Measurements from ENCODE around the gene CHCHD6. TPM values are rescaled to one million over a fixed set of nuclear protein-coding genes. Genes with fewer than 3 reads are reported as not detected.

The CHCHD6 gene
- total and polyA plus RNA-seq, 12 donors: 10.6 to 22.5 (median 17.6) TPM

DNA sequence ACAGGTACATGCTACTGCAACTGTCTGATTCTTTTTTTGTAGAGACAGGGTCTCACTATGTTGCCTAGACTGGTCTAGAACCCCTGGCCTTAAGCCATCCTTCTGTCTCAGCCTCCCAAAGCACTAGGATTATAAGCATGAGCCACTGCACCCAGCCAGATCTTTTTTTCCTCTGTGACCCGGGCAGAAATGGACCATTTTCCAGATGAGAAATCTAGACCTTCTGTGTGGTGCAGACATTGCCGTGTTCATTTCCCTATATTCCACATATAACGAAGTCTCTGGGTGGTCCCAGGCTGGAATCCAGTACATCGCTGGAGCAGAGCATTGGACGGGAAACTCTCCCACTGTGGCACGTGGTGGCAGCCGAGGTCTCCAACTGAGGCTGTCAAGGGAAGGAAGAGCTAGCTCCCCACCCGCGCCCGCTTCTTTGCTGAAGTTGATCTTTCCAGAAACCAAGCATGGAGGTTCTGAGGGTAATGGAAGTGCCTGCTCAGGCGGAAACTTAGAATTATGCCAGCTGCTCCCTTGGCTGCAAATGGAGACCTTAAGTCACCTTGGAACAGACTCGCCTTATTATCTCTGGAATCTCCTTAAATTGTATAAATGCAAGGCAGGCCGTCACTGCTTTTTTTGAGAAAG, 26.1 kb upstream of the CHCHD6 start:
- H3K4me3 ChIP-seq: no peak overlapping the region
- no peaks in the 10 kb centered on the region for H3K27me3 ChIP-seq
- intact Hi-C loops (cut with DNase I): loop anchor here (5.0 to 10.0 kb wide), 3 partner anchors 779 to 867 kb away; no protein-coding TSS in a partner anchor
- no peak overlapping the region for H3K27ac ChIP-seq
- TF ChIP-seq POLR2A (IDR thresholded peaks at IDR 0.05): no peak
- TF ChIP-seq, protein P1, sequence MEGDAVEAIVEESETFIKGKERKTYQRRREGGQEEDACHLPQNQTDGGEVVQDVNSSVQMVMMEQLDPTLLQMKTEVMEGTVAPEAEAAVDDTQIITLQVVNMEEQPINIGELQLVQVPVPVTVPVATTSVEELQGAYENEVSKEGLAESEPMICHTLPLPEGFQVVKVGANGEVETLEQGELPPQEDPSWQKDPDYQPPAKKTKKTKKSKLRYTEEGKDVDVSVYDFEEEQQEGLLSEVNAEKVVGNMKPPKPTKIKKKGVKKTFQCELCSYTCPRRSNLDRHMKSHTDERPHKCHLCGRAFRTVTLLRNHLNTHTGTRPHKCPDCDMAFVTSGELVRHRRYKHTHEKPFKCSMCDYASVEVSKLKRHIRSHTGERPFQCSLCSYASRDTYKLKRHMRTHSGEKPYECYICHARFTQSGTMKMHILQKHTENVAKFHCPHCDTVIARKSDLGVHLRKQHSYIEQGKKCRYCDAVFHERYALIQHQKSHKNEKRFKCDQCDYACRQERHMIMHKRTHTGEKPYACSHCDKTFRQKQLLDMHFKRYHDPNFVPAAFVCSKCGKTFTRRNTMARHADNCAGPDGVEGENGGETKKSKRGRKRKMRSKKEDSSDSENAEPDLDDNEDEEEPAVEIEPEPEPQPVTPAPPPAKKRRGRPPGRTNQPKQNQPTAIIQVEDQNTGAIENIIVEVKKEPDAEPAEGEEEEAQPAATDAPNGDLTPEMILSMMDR (IDR thresholded peaks at IDR 0.05): no peak
- H3K4me1 ChIP-seq (replicated peaks in 1 of 2): peaks cover 0 to 10% of the 10 kb centered on the region in 2 donors
- 79 to 84% (median 81%) methylated on average over 9 to 13 of the region's 13 CpGs for WGBS, 4 donors
- peaks cover 0 to 9% (median 0%) of the 10 kb centered on the region in 3 donors for H3K9me3 ChIP-seq (replicated peaks in 1 of 3)
- no peaks in the 10 kb centered on the region for H3K36me3 ChIP-seq (replicated peaks in 1 of 2)
- DNase-seq: no peak

DNA sequence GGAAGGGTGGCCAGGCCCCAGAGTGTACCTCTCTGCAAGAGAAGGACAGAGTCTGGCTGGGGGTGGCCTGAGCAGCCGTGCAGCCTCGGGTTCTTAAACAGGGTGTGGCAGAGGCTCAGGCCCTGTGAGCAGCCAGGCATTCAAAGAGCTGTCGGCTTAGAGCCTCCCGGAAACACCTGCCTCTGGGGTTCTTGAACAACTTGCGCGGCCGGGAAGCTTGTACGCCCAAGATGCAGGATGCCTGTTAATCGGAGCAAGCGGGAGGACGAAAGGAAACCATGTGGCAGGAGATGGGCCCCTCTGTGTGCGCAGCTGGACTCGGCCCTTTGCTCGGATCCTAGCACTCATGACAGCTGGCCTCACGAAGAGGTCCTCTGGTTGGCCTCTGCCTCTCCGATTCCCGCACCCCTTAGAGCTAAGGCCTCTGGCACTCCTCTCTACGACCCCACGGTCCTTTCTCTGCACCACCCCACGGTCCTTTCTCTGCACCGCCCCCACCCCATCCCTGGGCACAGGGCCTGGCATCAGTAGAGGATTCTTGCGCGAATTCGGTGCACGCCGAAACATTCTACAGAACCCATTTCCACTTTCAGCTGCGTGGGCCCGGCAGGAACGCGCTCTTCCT, 25.2 kb upstream of the CHCHD6 start:
- H3K9me3 ChIP-seq (replicated peaks in 1 of 3): peaks cover 0 to 8% (median 0%) of the 10 kb centered on the region in 3 donors
- 23 to 38% (median 29%) methylated on average over 24 to 30 of the region's 30 CpGs for WGBS, 4 donors
- no peak for TF ChIP-seq POLR2A (IDR thresholded peaks at IDR 0.05)
- TF ChIP-seq, protein P1 (IDR thresholded peaks at IDR 0.05): no peak
- H3K27me3 ChIP-seq: no peaks in the 10 kb centered on the region
- intact Hi-C loops (cut with DNase I): loop anchor here (5.0 to 10.0 kb wide), 3 partner anchors 778 to 866 kb away; no protein-coding TSS in a partner anchor
- H3K4me3 ChIP-seq: no peak overlapping the region
- no peaks in the 10 kb centered on the region for H3K36me3 ChIP-seq (replicated peaks in 1 of 2)
- DNase-seq: peak in 2 of 7 donors; percentile 15 to 42
- H3K4me1 ChIP-seq (replicated peaks in 1 of 2): peaks cover 0 to 16% of the 10 kb centered on the region in 2 donors
- H3K27ac ChIP-seq: no peak overlapping the region

DNA sequence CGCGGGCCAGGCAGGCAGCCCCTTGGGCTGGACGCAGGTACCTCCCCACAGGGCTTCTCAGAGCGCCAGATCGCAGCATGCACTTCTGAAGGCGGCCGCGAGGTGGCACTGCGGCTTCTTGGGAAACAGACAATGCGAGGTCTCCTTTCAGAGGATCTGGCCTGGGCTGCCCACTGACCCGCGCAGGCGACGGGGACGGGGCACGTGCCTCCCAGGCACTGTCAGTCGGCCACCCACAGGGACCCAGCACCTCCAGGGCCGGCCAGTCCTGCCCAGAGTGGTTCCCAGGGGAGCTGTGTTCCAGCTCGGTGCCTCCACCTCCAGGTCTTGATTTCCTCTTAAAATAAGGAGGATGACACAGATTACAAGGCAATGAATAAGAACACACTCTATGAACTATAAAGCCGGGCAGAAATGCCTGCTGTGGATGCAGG, 24.7 kb upstream of the CHCHD6 start:
- intact Hi-C loops (cut with DNase I): loop anchor here (5.0 to 10.0 kb wide), 3 partner anchors 778 to 865 kb away; no protein-coding TSS in a partner anchor
- no peak overlapping the region for H3K4me3 ChIP-seq
- WGBS, 4 donors: 3 to 10% (median 4%) methylated on average over 5 to 20 of the region's 20 CpGs

More for the DNA sequence above, 24.7 kb upstream of the CHCHD6 start:
- no peaks in the 10 kb centered on the region for H3K36me3 ChIP-seq (replicated peaks in 1 of 2)
- H3K27ac ChIP-seq: peak overlapping the region in 1 of 5 donors; percentile 52
- H3K9me3 ChIP-seq (replicated peaks in 1 of 3): peaks cover 0 to 3% (median 0%) of the 10 kb centered on the region in 3 donors
- TF ChIP-seq, protein P1 (IDR thresholded peaks at IDR 0.05): peak; percentile 74 to 96 (median 94)
- no peak for TF ChIP-seq POLR2A (IDR thresholded peaks at IDR 0.05)
- peaks cover 0 to 18% of the 10 kb centered on the region in 2 donors for H3K4me1 ChIP-seq (replicated peaks in 1 of 2)
- H3K27me3 ChIP-seq: no peaks in the 10 kb centered on the region
- peak; percentile 75 to 95 (median 85) for DNase-seq

All from adrenal gland (tissue), 12 donors.